Osteoblast (primary cell): ENCODE data around the gene SLC1A2. TPM values are rescaled to one million over a fixed set of nuclear protein-coding genes. Genes with fewer than 3 reads are reported as not detected.

Source experiments
- DNase-seq: peaks from one replicate; pipeline ENCODE4 v3.0.0; 2011; ENCODE audit warnings: low spot score, mixed read lengths; ENCODE audit not compliant: insufficient read length; ENCODE audit errors: missing footprints
- H2AFZ ChIP-seq: 2 replicates; pipeline ENCODE4 v1.6.0; 2011; ENCODE audit warnings: mild to moderate bottlenecking, low read length
- H3K27ac ChIP-seq: 2 replicates; pipeline ENCODE4 v1.5.1; 2011; ENCODE audit warnings: mild to moderate bottlenecking, low read depth, low read length, moderate library complexity
- H3K27me3 ChIP-seq: 2 replicates; pipeline ENCODE4 v1.6.0; 2012; ENCODE audit warnings: mild to moderate bottlenecking, control low read depth, inconsistent platforms, low read length, moderate library complexity; ENCODE audit not compliant: insufficient read depth
- H3K36me3 ChIP-seq: 2 replicates; pipeline ENCODE4 v1.5.1; 2011; ENCODE audit warnings: mild to moderate bottlenecking, low read length, control low read depth, moderate library complexity; ENCODE audit not compliant: insufficient read depth
- H3K4me1 ChIP-seq: 2 replicates; pipeline ENCODE4 v1.5.1; 2011; ENCODE audit warnings: mild to moderate bottlenecking, low read length, control low read depth, moderate library complexity; ENCODE audit not compliant: insufficient read depth
- H3K4me2 ChIP-seq: 2 replicates; pipeline ENCODE4 v1.6.0; 2011; ENCODE audit warnings: mild to moderate bottlenecking, low read length; ENCODE audit not compliant: insufficient read depth
- H3K4me3 ChIP-seq: fragments of 200-600 bp; sonication (generic); 3 replicates; pipeline ENCODE4 v1.5.1; 2012; ENCODE audit warnings: mild to moderate bottlenecking, low read length, inconsistent platforms; ENCODE audit not compliant: insufficient read depth
- H3K79me2 ChIP-seq: 2 replicates; pipeline ENCODE4 v1.6.0; 2012; ENCODE audit warnings: mild to moderate bottlenecking, low read length, control low read depth, inconsistent platforms; ENCODE audit not compliant: insufficient read depth
- H3K9me3 ChIP-seq: 2 replicates; pipeline ENCODE4 v1.5.1; 2011; ENCODE audit warnings: low read depth, low read length, control low read depth
- H4K20me1 ChIP-seq: 2 replicates; pipeline ENCODE4 v1.6.0; 2012; ENCODE audit warnings: mild to moderate bottlenecking, low read length, control low read depth; ENCODE audit not compliant: insufficient read depth
- total RNA-seq: library from RNA; depleted of rRNA; stranded (reverse); fragments of >200 nt; gene quantifications from 2 replicates; pipeline ENCODE4 v1.2.3, GENCODE V29; 2012
- TF ChIP-seq, protein P1 (sequence below): IDR thresholded peaks from 2 replicates; pipeline ENCODE4 v1.5.1; 2011; ENCODE audit warnings: mild to moderate bottlenecking, low read depth, low read length, moderate library complexity; ENCODE audit errors: extremely low read depth

The SLC1A2 gene
- total RNA-seq, 1 donor: 0.72 TPM

DNA sequence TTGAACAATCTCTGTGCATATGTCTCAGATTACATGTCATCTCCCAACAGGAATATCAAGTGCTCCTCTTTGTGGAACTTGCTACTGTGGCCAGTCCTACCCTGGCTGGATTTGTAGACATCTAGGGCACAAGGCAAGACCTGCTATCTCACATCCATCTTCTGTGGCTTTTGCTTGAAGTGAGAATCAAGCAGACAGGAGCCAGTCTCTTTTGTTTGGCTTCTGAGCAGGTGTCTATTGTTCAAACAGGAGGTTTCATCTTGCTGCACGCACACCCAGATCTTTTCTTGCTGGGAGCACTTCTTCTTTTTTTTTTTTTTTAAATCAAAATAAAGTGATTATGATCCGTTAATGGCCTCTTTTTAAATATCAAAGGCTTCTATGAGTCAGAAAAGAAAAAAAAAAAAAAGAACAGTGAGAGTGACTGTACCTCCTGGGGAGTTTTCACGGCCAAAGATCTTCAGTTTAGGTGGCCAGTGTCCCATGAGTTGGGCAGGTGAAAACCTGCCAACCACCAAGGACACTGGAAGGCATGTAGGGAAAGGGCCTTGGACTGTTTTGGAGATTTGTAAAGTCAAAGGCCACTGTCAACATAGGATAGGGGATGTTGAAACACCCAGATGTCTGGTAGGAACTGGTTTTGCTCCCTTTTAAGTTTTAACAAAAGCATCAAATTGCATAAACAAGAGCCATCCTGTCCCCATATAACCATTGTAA, 202.2 kb downstream of the SLC1A2 start:
- Histone ChIP-seq H4K20me1 (no peaks in the 10 kb centered on the region), H3K27ac (peak overlapping the region; percentile 89), H3K4me3 (no peak overlapping the region), H3K4me1 (peaks cover 55% of the 10 kb centered on the region), H3K27me3 (no peaks in the 10 kb centered on the region), H3K36me3 (peaks cover 71% of the 10 kb centered on the region), H3K4me2 (no peak overlapping the region), H3K79me2 (peaks cover 15% of the 10 kb centered on the region), H3K9me3 (no peaks in the 10 kb centered on the region), H2AFZ (no peak overlapping the region)
- DNase-seq: peak; percentile 10
- TF ChIP-seq, protein P1, sequence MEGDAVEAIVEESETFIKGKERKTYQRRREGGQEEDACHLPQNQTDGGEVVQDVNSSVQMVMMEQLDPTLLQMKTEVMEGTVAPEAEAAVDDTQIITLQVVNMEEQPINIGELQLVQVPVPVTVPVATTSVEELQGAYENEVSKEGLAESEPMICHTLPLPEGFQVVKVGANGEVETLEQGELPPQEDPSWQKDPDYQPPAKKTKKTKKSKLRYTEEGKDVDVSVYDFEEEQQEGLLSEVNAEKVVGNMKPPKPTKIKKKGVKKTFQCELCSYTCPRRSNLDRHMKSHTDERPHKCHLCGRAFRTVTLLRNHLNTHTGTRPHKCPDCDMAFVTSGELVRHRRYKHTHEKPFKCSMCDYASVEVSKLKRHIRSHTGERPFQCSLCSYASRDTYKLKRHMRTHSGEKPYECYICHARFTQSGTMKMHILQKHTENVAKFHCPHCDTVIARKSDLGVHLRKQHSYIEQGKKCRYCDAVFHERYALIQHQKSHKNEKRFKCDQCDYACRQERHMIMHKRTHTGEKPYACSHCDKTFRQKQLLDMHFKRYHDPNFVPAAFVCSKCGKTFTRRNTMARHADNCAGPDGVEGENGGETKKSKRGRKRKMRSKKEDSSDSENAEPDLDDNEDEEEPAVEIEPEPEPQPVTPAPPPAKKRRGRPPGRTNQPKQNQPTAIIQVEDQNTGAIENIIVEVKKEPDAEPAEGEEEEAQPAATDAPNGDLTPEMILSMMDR: no peak

DNA sequence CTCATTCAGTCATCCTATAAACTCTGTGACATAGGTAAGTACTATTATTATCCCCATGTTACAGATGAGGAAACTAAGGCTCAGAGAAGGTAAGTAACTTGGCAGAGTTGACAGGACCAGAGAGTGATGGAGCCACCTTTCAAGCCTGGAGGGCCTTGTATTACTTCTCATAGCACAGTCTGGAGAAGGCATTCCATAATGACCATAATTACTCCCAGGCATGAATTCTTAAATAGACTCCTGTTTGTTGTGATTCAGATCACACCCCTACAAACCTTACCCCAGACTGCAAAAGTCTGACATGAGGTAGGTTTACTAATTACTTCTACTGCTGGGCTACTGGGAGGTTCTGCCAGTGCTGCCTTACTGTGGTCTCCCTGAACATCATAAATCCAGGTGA, 203.4 kb downstream of the SLC1A2 start:
- DNase-seq: peak; percentile 25
- no peaks in the 10 kb centered on the region for H3K27me3 ChIP-seq
- H3K4me2 ChIP-seq: no peak overlapping the region
- H3K4me1 ChIP-seq: peaks cover 56% of the 10 kb centered on the region
- H2AFZ ChIP-seq: no peak overlapping the region
- no peak overlapping the region for H3K4me3 ChIP-seq
- peaks cover 64% of the 10 kb centered on the region for H3K36me3 ChIP-seq
- H4K20me1 ChIP-seq: no peaks in the 10 kb centered on the region
- H3K9me3 ChIP-seq: no peaks in the 10 kb centered on the region
- H3K79me2 ChIP-seq: peaks cover 20% of the 10 kb centered on the region
- peak overlapping the region; percentile 89 for H3K27ac ChIP-seq
- TF ChIP-seq, protein P1: no peak

DNA sequence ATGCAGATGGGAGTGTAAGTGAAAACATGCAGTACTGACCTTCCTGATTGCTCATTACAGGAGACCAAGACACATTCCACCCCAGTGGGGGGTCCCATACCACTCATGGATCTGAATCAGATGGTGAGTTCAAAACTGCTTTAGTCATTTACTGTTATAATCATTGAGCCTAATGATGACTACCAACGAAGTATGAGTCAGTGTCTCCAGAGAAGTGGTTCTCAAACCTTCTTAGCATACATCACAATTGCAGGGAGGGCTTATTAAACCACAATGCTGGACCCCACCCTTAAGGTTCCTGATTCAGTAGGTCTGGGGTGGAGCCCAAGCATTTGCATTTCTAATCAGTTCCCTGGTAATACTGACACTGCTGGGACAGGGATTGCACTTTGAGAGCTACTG, 204.6 kb downstream of the SLC1A2 start:
- H3K27me3 ChIP-seq: no peaks in the 10 kb centered on the region
- H3K4me2 ChIP-seq: peak overlapping the region; percentile 37
- H3K27ac ChIP-seq: peak overlapping the region; percentile 89
- H3K4me1 ChIP-seq: peaks cover 56% of the 10 kb centered on the region
- peak; percentile 82 for DNase-seq
- peaks cover 25% of the 10 kb centered on the region for H3K79me2 ChIP-seq
- no peak overlapping the region for H2AFZ ChIP-seq
- H3K9me3 ChIP-seq: peaks cover 3% of the 10 kb centered on the region
- H3K4me3 ChIP-seq: no peak overlapping the region
- TF ChIP-seq, protein P1: no peak
- peaks cover 64% of the 10 kb centered on the region for H3K36me3 ChIP-seq
- no peaks in the 10 kb centered on the region for H4K20me1 ChIP-seq

DNA sequence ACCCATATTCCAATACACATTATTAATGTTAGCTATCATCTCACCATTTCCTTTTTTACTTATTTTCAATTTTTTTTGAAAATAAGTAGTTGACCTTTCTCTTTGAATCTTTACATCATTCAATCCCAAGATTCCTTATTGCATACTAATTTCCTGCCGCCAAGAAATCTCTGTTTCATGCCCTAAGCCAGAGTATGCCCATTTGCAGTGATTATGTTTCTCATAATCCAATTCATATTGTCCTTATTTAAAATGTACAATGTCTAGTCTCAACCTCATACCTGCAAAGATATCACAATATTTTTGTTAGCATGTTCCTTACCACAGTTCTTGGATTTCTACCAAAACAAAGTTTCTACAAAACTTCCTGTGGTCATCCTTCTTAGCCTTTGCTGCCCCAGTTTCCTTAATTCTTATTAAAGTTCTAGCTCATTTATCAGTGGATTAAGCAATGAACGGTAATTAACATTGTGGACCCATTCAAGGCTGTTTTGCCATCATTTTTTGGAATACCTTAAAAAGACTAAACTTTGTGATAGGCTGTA, 205.1 kb downstream of the SLC1A2 start:
- Histone ChIP-seq H4K20me1 (no peaks in the 10 kb centered on the region), H2AFZ (no peak overlapping the region), H3K9me3 (peaks cover 3% of the 10 kb centered on the region), H3K27ac (peak overlapping the region; percentile 89), H3K27me3 (no peaks in the 10 kb centered on the region), H3K4me1 (peaks cover 56% of the 10 kb centered on the region), H3K4me3 (no peak overlapping the region), H3K4me2 (peak overlapping the region; percentile 37), H3K79me2 (peaks cover 30% of the 10 kb centered on the region), H3K36me3 (peaks cover 63% of the 10 kb centered on the region)
- no peak for DNase-seq
- TF ChIP-seq, protein P1: no peak
